DND-41 (cell line): ENCODE results near the gene CTSH.

Experiments
- EZH2 ChIP-seq: IDR thresholded peaks from 3 replicates; pipeline ENCODE4 v1.6.1; 2012; ENCODE audit warnings: borderline replicate concordance, low read depth, mild to moderate bottlenecking, moderate library complexity, low read length, inconsistent platforms; ENCODE audit not compliant: severe bottlenecking
- TF ChIP-seq, protein P1 (sequence below): IDR thresholded peaks from 2 replicates; pipeline ENCODE4 v1.5.1; 2012; ENCODE audit warnings: borderline replicate concordance, low read length, moderate library complexity, mild to moderate bottlenecking; ENCODE audit not compliant: poor library complexity, severe bottlenecking; ENCODE audit errors: extremely low read depth

DNA sequence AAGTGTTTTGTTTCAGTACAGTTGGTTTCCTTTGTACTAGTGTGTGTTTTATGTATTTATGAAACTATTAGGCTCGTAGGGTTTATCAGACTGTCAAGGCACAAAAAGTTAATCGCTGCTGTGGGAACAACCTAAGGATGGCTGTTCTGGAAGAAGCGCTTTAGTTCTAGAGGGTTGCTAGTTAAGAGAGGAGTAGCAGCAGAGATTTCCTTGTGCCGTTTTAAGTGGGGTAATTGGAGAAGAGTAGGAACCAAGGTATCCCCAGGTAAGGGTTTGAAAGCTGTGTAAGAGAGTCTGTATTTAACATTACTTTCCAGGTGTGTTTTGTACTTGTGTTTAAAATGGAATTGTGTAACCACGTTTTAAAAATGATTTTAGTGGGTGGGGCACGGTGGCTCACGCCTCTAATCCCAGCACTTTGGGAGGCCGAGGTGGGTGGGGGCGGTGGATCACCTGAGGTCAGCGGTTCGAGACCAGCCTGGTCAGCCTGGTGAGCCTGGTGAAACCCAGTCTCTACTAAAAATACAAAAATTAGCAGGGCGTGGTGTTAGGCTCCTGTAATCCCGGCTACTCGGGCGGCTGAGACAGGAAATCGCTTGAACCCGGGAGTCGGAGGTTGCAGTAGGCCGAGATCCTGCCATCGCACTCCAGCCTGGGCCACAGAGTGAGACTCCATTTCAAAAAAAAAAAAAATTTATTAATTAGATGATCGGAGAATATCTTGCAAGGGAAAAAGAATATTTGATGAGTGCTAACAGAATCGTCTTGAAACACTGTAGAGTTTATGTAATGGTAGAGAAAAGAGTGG, 69.5 kb downstream of the CTSH start:
- TF ChIP-seq, protein P1, sequence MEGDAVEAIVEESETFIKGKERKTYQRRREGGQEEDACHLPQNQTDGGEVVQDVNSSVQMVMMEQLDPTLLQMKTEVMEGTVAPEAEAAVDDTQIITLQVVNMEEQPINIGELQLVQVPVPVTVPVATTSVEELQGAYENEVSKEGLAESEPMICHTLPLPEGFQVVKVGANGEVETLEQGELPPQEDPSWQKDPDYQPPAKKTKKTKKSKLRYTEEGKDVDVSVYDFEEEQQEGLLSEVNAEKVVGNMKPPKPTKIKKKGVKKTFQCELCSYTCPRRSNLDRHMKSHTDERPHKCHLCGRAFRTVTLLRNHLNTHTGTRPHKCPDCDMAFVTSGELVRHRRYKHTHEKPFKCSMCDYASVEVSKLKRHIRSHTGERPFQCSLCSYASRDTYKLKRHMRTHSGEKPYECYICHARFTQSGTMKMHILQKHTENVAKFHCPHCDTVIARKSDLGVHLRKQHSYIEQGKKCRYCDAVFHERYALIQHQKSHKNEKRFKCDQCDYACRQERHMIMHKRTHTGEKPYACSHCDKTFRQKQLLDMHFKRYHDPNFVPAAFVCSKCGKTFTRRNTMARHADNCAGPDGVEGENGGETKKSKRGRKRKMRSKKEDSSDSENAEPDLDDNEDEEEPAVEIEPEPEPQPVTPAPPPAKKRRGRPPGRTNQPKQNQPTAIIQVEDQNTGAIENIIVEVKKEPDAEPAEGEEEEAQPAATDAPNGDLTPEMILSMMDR: no peak
- TF ChIP-seq EZH2: no peak
